SU-DHL-6 (cell line): ENCODE results near the gene MTFR1L.

Experiments used
- H2AFZ ChIP-seq: fragments of 200-600 bp; sonication (generic); 2 replicates; pipeline ENCODE4 v1.6.1; 2014; ENCODE audit warnings: low read depth, mild to moderate bottlenecking, moderate library complexity, mixed read lengths, antibody characterized with exemption, low read length; ENCODE audit not compliant: severe bottlenecking
- H3F3A ChIP-seq: fragments of 200-600 bp; shearing (Covaris generic); 2 replicates; pipeline ENCODE4 v1.6.0; 2016; ENCODE audit warnings: antibody characterized with exemption, mild to moderate bottlenecking; ENCODE audit not compliant: insufficient read depth
- H3K27ac ChIP-seq: fragments of 200-600 bp; sonication (generic); 2 replicates; pipeline ENCODE4 v1.5.1; 2016; ENCODE audit warnings: low read depth, mild to moderate bottlenecking, low read length, moderate library complexity, mixed read lengths
- H3K27me3 ChIP-seq: fragments of 200-600 bp; sonication (generic), shearing (Covaris generic); 2 replicates; pipeline ENCODE4 v1.6.0; 2014; ENCODE audit warnings: mild to moderate bottlenecking, low read length
- H3K36me3 ChIP-seq: fragments of 200-600 bp; sonication (generic); 2 replicates; pipeline ENCODE4 v1.6.1; 2014; ENCODE audit warnings: mild to moderate bottlenecking, low read length, mixed read lengths
- H3K4me2 ChIP-seq: fragments of 300-600, 200-600 bp; shearing (Covaris generic), sonication (generic); 2 replicates; pipeline ENCODE4 v1.6.0; 2014; ENCODE audit warnings: low read length, low read depth, mild to moderate bottlenecking; ENCODE audit not compliant: poor library complexity, severe bottlenecking
- H3K4me3 ChIP-seq: fragments of 200-600 bp; sonication (generic); 2 replicates; pipeline ENCODE4 v1.5.1; 2014; ENCODE audit warnings: antibody characterized with exemption, low read length, mild to moderate bottlenecking, mixed read lengths; ENCODE audit not compliant: insufficient read depth, poor library complexity, severe bottlenecking
- H3K79me2 ChIP-seq: fragments of 200-600 bp; sonication (generic); 2 replicates; pipeline ENCODE4 v1.6.1; 2014; ENCODE audit warnings: mild to moderate bottlenecking, low read length, moderate library complexity; ENCODE audit not compliant: insufficient read depth
- H3K9ac ChIP-seq: fragments of 200-600 bp; sonication (generic); 2 replicates; pipeline ENCODE4 v1.7.0; 2014; ENCODE audit warnings: mild to moderate bottlenecking, low read length
- H3K9me2 ChIP-seq: fragments of 200-600 bp; sonication (generic); replicated peaks from 2 replicates; pipeline ENCODE4 v1.6.1; 2014; ENCODE audit warnings: low read length; ENCODE audit not compliant: insufficient read depth
- H3K9me3 ChIP-seq: fragments of 200-600 bp; sonication (generic); 2 replicates; pipeline ENCODE4 v1.6.1; 2014; ENCODE audit warnings: low read length, mixed read lengths; ENCODE audit not compliant: insufficient read depth
- H4K20me1 ChIP-seq: fragments of 200-600 bp; sonication (generic); 2 replicates; pipeline ENCODE4 v1.6.1; 2014; ENCODE audit warnings: low read depth, mild to moderate bottlenecking, antibody characterized with exemption, low read length, moderate library complexity, mixed read lengths
- CTCF ChIP-seq: fragments of 200-600 bp; sonication (generic); IDR thresholded peaks from one replicate; pipeline ENCODE4 v1.5.1; 2017; ENCODE audit warnings: antibody characterized with exemption, mild to moderate bottlenecking, low read length, moderate library complexity; ENCODE audit not compliant: insufficient read depth, poor library complexity, severe bottlenecking
- EZH2phosphoT487 ChIP-seq: fragments of 200-600 bp; sonication (generic), shearing (Covaris generic); conservative IDR thresholded peaks from 2 replicates; pipeline ENCODE4 v1.6.1; 2018; ENCODE audit warnings: mild to moderate bottlenecking, antibody characterized with exemption, low read length, moderate library complexity, mixed read lengths

MTFR1L gene

GRCh38 chr1:25880518-25880917, 60.8 kb downstream of the MTFR1L start:
- H3K79me2 ChIP-seq = no peaks in the 10 kb centered on the region
- H4K20me1 ChIP-seq = no peaks in the 10 kb centered on the region
- no peaks in the 10 kb centered on the region for H3F3A ChIP-seq
- H3K4me2 ChIP-seq = no peak overlapping the region
- H3K4me3 ChIP-seq = no peak overlapping the region
- H3K27ac ChIP-seq = no peak overlapping the region
- no peaks in the 10 kb centered on the region for H3K27me3 ChIP-seq
- TF ChIP-seq EZH2phosphoT487 (no peak), CTCF (no peak)
- no peaks in the 10 kb centered on the region for H3K36me3 ChIP-seq
- no peak overlapping the region for H3K9ac ChIP-seq
- no peaks in the 10 kb centered on the region for H3K9me3 ChIP-seq
- H2AFZ ChIP-seq = no peak overlapping the region
- no peaks in the 10 kb centered on the region for H3K9me2 ChIP-seq

GRCh38 chr1:25881266-25881665, 61.5 kb downstream of the MTFR1L start:
- H3F3A ChIP-seq = no peaks in the 10 kb centered on the region
- no peak overlapping the region for H3K4me3 ChIP-seq
- no peaks in the 10 kb centered on the region for H3K79me2 ChIP-seq
- no peaks in the 10 kb centered on the region for H3K9me2 ChIP-seq
- no peak for TF ChIP-seq EZH2phosphoT487
- TF ChIP-seq CTCF = no peak
- H2AFZ ChIP-seq = no peak overlapping the region
- H3K4me2 ChIP-seq = no peak overlapping the region
- no peaks in the 10 kb centered on the region for H3K27me3 ChIP-seq
- H3K9me3 ChIP-seq = no peaks in the 10 kb centered on the region
- no peak overlapping the region for H3K9ac ChIP-seq
- no peaks in the 10 kb centered on the region for H3K36me3 ChIP-seq
- no peaks in the 10 kb centered on the region for H4K20me1 ChIP-seq
- no peak overlapping the region for H3K27ac ChIP-seq
